Spleen (tissue), 11 donors: Measurements from ENCODE around the gene RAB3IL1. TPM values are rescaled to one million over a fixed set of nuclear protein-coding genes. Genes with fewer than 3 reads are reported as not detected.

Experiments
- DNase-seq: peaks from one replicate; pipeline ENCODE4 v3.0.0-alpha.2; 2020
- H3K27ac ChIP-seq, 8 donors: fragments of 200-600 bp; sonication (generic) in 7 of 8; 1 replicate in 4 of 8; 2 replicates in 4 of 8; pipeline versions ENCODE4 v1.5.0 to v1.8.0; 2016 to 2021; ENCODE audit warnings: inconsistent platforms in 4 of 8, mild to moderate bottlenecking in 4 of 8, moderate library complexity in 1 of 8
- H3K27me3 ChIP-seq, 7 donors: fragments of 200-600 bp; sonication (generic) in 6 of 7; replicated peaks in 1 of 7; 1 replicate in 4 of 7; 2 replicates in 3 of 7; pipeline versions ENCODE4 v1.5.0 to v1.8.0; 2016 to 2021; ENCODE audit warnings: inconsistent platforms in 3 of 7, mild to moderate bottlenecking in 1 of 7
- H3K36me3 ChIP-seq, 6 donors: fragments of 200-600 bp; sonication (generic) in 5 of 6; 1 replicate in 4 of 6; 2 replicates in 2 of 6; pipeline versions ENCODE4 v1.5.0 to v1.8.0; 2016 to 2021; ENCODE audit warnings: inconsistent platforms in 2 of 6
- H3K4me1 ChIP-seq, 6 donors: fragments of 200-600 bp; sonication (generic) in 5 of 6; 1 replicate in 3 of 6; 2 replicates in 3 of 6; pipeline versions ENCODE4 v1.5.0 to v1.8.0; 2016 to 2021; ENCODE audit warnings: inconsistent platforms in 3 of 6
- H3K4me3 ChIP-seq, 8 donors: fragments of 200-600 bp; sonication (generic) in 7 of 8; 1 replicate in 4 of 8; 2 replicates in 4 of 8; pipeline versions ENCODE4 v1.5.0 to v1.8.0; 2016 to 2021; ENCODE audit warnings: inconsistent platforms in 4 of 8, mild to moderate bottlenecking in 4 of 8, moderate library complexity in 2 of 8
- H3K9me3 ChIP-seq, 8 donors: fragments of 200-600 bp; sonication (generic) in 7 of 8; 1 replicate in 4 of 8; 2 replicates in 4 of 8; pipeline versions ENCODE4 v1.5.0 to v1.8.0; 2016 to 2021; ENCODE audit warnings: inconsistent platforms in 4 of 8
- POLR2A ChIP-seq, 3 donors: fragments of 450-650 bp; IDR thresholded peaks; one replicate each; pipeline ENCODE4 v1.5.1; 2017; ENCODE audit warnings: antibody characterized with exemption in 3 of 3, mild to moderate bottlenecking in 1 of 3
- POLR2AphosphoS5 ChIP-seq, 3 donors: sonication (generic); formaldehyde crosslinking; IDR thresholded peaks; one replicate each; pipeline ENCODE4 v1.5.1; 2017; ENCODE audit warnings: antibody characterized with exemption in 3 of 3
- whole genome bisulfite sequencing, 5 donors: extraction: QIAGEN DNeasy Blood & Tissue Kit in 3 of 5; methylation state at CpG; one replicate each; pipeline versions ENCODE4 v1.1.5 to v1.1.7; 2013 to 2018; 5-methylcytosine and 5-hydroxymethylcytosine counted together
- intact Hi-C: fragments of 100-400 bp; cut with DNase I; formaldehyde crosslinking; loops from one replicate; pipeline ENCODE4 v1.15.0; 2023; ENCODE audit warnings: low total_unique reads
- polyA plus RNA-seq, 3 donors: library from polyadenylated mRNA; stranded (reverse); fragments of 200-250 nt; gene quantifications; one replicate each; pipeline ENCODE4 v1.2.1, GENCODE V29; 2013
- total RNA-seq, 7 donors: library from RNA; depleted of rRNA in 3 of 7; stranded (reverse); fragments of >200 nt in 3 of 7; fragmentation: NEBNext Ultra II Directional in 4 of 7; extraction: Animal tissue kit (Norgen Biotek cat#: 25700) in 4 of 7; gene quantifications; one replicate each; pipeline versions ENCODE4 v1.1.0 to v1.2.1, GENCODE V29; 2016 to 2021
- TF ChIP-seq, protein P1 (sequence below), 11 experiments: fragments of 200-600 bp in 7 of 11; fragments of 450-650 bp in 4 of 11; sonication (generic) in 4 of 11; IDR thresholded peaks in 8 of 11; conservative IDR thresholded peaks in 3 of 11; 1 replicate in 7 of 11; 2 replicates in 4 of 11; pipeline versions ENCODE4 v1.4.0 to v1.8.0; 2016 to 2021; ENCODE audit warnings: antibody characterized with exemption in 11 of 11, inconsistent platforms in 4 of 11, mild to moderate bottlenecking in 1 of 11
- donor health status: healthy with polysubstance abuse.
- donor health status: DM: no; HTN: no; CAD: no; lungs with moderate emphysema.
- donor health status: DM: no; HTN: no; CAD: no.
- donor health status: Bipolar disorder and iron deficiency.
- donor health status: healthy.
- donor health status: DM: no; HTN: no; CAD: no.
- donor health status: DM: yes; HTN: yes; CAD: no.

The RAB3IL1 gene
- total and polyA plus RNA-seq, 10 donors = 6.5 to 57.1 (median 34.6) TPM

DNA sequence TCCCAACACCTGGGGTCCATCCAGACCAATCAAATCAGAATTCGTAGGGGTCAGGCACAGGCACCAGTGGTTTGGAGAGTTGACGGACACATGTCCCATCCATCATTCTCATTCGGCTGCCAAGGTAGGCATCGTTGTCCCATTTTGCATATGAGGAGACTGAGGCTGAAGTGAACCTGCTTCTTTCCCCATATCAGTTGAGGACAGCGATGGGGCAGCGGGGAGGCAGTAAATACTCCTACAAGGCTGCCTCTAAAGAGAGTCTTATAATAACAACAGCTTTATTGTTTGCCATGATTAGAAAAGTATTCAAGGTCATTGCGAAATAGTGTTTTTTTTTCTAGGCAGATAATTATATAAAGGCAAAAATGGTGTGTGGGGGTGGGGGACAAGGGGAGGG is 31.1 kb upstream of the RAB3IL1 start:
- Histone ChIP-seq H3K27me3 (no peaks in the 10 kb centered on the region), H3K9me3 (no peaks in the 10 kb centered on the region), H3K4me1 (peaks cover 4 to 33% (median 16%) of the 10 kb centered on the region in 6 donors), H3K36me3 (no peaks in the 10 kb centered on the region), H3K27ac (no peak overlapping the region), H3K4me3 (no peak overlapping the region)
- WGBS, 5 donors = 86 to 91% (median 90%) methylated on average over 7 of the region's 7 CpGs
- intact Hi-C loops = loop anchor here (5.0 to 10.0 kb wide), 2 partner anchors 134 to 154 kb away; partner anchors contain the start of genes FEN1 and TMEM258
- no peak for DNase-seq
- TF ChIP-seq POLR2AphosphoS5 (IDR thresholded peaks at IDR 0.05) = no peak
- no peak for TF ChIP-seq POLR2A (IDR thresholded peaks at IDR 0.05)
- TF ChIP-seq, protein P1, sequence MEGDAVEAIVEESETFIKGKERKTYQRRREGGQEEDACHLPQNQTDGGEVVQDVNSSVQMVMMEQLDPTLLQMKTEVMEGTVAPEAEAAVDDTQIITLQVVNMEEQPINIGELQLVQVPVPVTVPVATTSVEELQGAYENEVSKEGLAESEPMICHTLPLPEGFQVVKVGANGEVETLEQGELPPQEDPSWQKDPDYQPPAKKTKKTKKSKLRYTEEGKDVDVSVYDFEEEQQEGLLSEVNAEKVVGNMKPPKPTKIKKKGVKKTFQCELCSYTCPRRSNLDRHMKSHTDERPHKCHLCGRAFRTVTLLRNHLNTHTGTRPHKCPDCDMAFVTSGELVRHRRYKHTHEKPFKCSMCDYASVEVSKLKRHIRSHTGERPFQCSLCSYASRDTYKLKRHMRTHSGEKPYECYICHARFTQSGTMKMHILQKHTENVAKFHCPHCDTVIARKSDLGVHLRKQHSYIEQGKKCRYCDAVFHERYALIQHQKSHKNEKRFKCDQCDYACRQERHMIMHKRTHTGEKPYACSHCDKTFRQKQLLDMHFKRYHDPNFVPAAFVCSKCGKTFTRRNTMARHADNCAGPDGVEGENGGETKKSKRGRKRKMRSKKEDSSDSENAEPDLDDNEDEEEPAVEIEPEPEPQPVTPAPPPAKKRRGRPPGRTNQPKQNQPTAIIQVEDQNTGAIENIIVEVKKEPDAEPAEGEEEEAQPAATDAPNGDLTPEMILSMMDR (IDR thresholded peaks at IDR 0.05 in 8 of 11, conservative IDR thresholded peaks at IDR 0.05 in 3 of 11) = no peak

DNA sequence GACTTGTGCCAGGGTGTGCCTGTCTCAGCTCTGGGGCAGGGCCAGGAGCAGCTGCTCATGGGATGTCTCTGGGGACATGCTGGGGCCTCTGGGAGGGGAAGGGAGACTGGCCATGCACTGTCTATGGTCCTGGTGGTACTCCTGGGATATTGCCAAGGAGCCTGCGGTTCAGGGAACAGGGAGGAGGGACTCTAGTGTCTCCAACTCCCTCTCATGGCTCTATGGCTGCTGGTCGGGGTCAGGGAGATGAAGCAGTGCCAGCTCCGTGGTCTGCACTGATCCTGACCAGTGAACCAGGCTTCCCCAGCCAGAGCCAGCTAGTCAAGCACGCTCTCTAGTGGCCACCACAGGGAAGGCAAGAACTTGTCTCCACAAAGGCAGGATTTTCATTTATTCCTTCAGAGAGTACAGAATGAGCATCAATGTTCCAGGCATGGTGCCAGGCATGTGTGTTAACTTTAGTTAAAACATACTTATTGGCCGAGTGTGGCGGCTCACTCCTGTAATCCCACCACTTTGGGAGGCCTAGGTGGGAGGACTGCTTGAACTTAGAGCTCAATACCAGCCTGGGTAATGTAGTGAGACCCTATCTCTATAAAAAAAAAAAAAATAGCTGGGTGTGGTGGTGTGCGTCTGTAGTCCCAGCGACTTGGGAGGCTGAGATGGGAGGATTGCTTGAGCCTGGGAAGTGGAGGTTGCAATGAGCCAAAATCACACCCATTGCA is 30.3 kb upstream of the RAB3IL1 start:
- no peaks in the 10 kb centered on the region for H3K36me3 ChIP-seq
- no peak overlapping the region for H3K4me3 ChIP-seq
- WGBS, 5 donors = 6 to 11% (median 7%) methylated on average over 7 to 8 of the region's 8 CpGs
- peak overlapping the region in 1 of 8 donors; percentile 5 for H3K27ac ChIP-seq
- H3K9me3 ChIP-seq = no peaks in the 10 kb centered on the region
- peak; percentile 92 for DNase-seq
- no peaks in the 10 kb centered on the region for H3K27me3 ChIP-seq
- TF ChIP-seq POLR2AphosphoS5 (IDR thresholded peaks at IDR 0.05) (peak; percentile 9 to 73 (median 52)), POLR2A (IDR thresholded peaks at IDR 0.05) (no peak)
- TF ChIP-seq, protein P1 (IDR thresholded peaks at IDR 0.05 in 8 of 11, conservative IDR thresholded peaks at IDR 0.05 in 3 of 11) = peak; percentile 79 to 96 (median 89)
- peaks cover 4 to 33% (median 16%) of the 10 kb centered on the region in 6 donors for H3K4me1 ChIP-seq
- intact Hi-C loops = loop anchor here (2.0 to 10.0 kb wide), 3 partner anchors 49 to 153 kb away; partner anchors contain the start of genes FEN1 and TMEM258

DNA sequence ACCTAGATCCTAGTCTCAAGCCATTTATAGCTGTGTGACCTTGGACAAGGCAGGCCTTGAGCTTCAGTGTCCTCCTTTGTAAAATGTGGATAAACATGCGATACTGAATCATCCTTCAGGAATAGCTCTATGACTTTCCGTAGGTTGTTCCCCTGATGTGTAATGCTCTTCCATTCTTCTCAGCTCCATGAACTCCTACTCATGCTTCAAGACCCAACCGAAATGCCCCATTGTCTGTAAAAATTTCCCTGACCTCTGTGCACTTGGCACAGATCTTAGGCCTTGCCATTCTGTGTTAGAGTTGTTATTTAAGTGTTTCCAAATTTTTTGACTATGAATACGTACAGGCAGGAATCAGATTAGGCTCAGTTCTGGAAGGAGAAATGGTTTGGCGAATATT is 29.5 kb upstream of the RAB3IL1 start:
- H3K27me3 ChIP-seq = no peaks in the 10 kb centered on the region
- no peak overlapping the region for H3K27ac ChIP-seq
- TF ChIP-seq POLR2A (IDR thresholded peaks at IDR 0.05) = no peak
- TF ChIP-seq, protein P1 (IDR thresholded peaks at IDR 0.05 in 8 of 11, conservative IDR thresholded peaks at IDR 0.05 in 3 of 11) = no peak
- no peak for TF ChIP-seq POLR2AphosphoS5 (IDR thresholded peaks at IDR 0.05)
- no peak for DNase-seq
- H3K9me3 ChIP-seq = no peaks in the 10 kb centered on the region
- peaks cover 4 to 33% (median 16%) of the 10 kb centered on the region in 6 donors for H3K4me1 ChIP-seq
- H3K4me3 ChIP-seq = no peak overlapping the region
- 92 to 96% (median 92%) methylated on average over 5 of the region's 5 CpGs for WGBS, 5 donors
- intact Hi-C loops = loop anchor here (2.0 to 10.0 kb wide), 3 partner anchors 48 to 152 kb away; partner anchors contain the start of genes FEN1 and TMEM258
- H3K36me3 ChIP-seq = no peaks in the 10 kb centered on the region

DNA sequence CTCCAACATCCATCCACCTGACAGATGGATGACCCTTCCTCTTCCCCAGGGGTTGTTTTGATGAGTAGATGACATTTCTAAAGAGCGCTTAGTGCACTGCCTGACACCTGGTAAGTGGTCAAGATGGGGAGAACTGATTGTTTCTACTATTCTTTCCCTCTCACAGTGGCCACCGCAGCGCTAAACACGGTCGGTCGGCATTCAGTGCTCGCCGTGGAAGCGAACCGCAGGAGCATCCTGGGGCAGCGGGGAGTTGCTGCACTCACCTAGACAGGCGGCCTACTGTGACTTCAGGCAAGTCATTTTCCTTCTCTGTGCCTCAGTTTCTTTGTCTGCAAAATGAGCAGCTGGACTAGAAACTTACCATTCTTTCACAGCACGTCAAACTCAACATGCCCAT is 27.8 kb upstream of the RAB3IL1 start:
- H3K27me3 ChIP-seq = no peaks in the 10 kb centered on the region
- peaks cover 4 to 26% (median 13%) of the 10 kb centered on the region in 6 donors for H3K4me1 ChIP-seq
- intact Hi-C loops = loop anchor here (5.0 to 10.0 kb wide), 2 partner anchors 137 to 150 kb away; partner anchors contain the start of genes FEN1 and TMEM258
- no peaks in the 10 kb centered on the region for H3K9me3 ChIP-seq
- no peak for DNase-seq
- WGBS, 5 donors = 92 to 96% (median 94%) methylated on average over 13 of the region's 13 CpGs
- H3K4me3 ChIP-seq = no peak overlapping the region
- no peaks in the 10 kb centered on the region for H3K36me3 ChIP-seq
- no peak overlapping the region for H3K27ac ChIP-seq
- TF ChIP-seq POLR2AphosphoS5 (IDR thresholded peaks at IDR 0.05) (no peak), POLR2A (IDR thresholded peaks at IDR 0.05) (no peak)
- TF ChIP-seq, protein P1 (IDR thresholded peaks at IDR 0.05 in 8 of 11, conservative IDR thresholded peaks at IDR 0.05 in 3 of 11) = no peak
